Measurements from ENCODE around the gene KCNH5.

KCNH5 gene

GRCh38 chr14:63045234-63045611 lies at the start of gene KCNH5:
KCNH5 (minus strand) TSS chr14:63045458; CDS start chr14:63045186, 272 bp downstream.
- DNase-seq (ENCODE audit: low spot score) = no peak

GRCh38 chr14:63091394-63091996 lies 46.2 kb upstream of the KCNH5 start:
- DNase-seq (ENCODE audit: low spot score) = no peak

- DNase-seq (ENCODE audit: low spot score) = no peak
Measured at GRCh38 chr14:63088865-63089264, 43.6 kb upstream of the KCNH5 start.

- DNase-seq (ENCODE audit: low spot score) = no peak
Measured at GRCh38 chr14:63078569-63078968, 33.3 kb upstream of the KCNH5 start.

- DNase-seq (ENCODE audit: low spot score) = no peak
Measured at GRCh38 chr14:63076488-63076887, 31.2 kb upstream of the KCNH5 start.

- DNase-seq (ENCODE audit: low spot score) = no peak
Measured at GRCh38 chr14:63055631-63056030, 10.4 kb upstream of the KCNH5 start.

GRCh38 chr14:63051992-63052391 lies 6.7 kb upstream of the KCNH5 start:
- DNase-seq (ENCODE audit: low spot score) = no peak

GRCh38 chr14:63051301-63051700 lies 6.0 kb upstream of the KCNH5 start:
- no peak for DNase-seq (ENCODE audit: low spot score)

GRCh38 chr14:63050694-63051093 lies 5.4 kb upstream of the KCNH5 start:
- no peak for DNase-seq (ENCODE audit: low spot score)

GRCh38 chr14:63046339-63047268 lies 1.3 kb upstream of the KCNH5 start:
- DNase-seq (ENCODE audit: low spot score) = no peak

- no peak for DNase-seq (ENCODE audit: low spot score)
Measured at GRCh38 chr14:63045612-63046320, 508 bp upstream of the KCNH5 start.

GRCh38 chr14:63039866-63040265 lies 5.4 kb downstream of the KCNH5 start:
- DNase-seq (ENCODE audit: low spot score) = peak; percentile 63

GRCh38 chr14:63032641-63033040 lies 12.6 kb downstream of the KCNH5 start:
- DNase-seq (ENCODE audit: low spot score) = no peak

GRCh38 chr14:63032076-63032475 lies 13.2 kb downstream of the KCNH5 start:
- DNase-seq (ENCODE audit: low spot score) = no peak

- no peak for DNase-seq (ENCODE audit: low spot score)
Measured at GRCh38 chr14:63030113-63030512, 15.1 kb downstream of the KCNH5 start.

GRCh38 chr14:63027719-63028118 lies 17.5 kb downstream of the KCNH5 start:
- DNase-seq (ENCODE audit: low spot score) = no peak

GRCh38 chr14:63026491-63026890 lies 18.8 kb downstream of the KCNH5 start:
- no peak for DNase-seq (ENCODE audit: low spot score)

- DNase-seq (ENCODE audit: low spot score) = no peak
Measured at GRCh38 chr14:63014621-63015020, 30.6 kb downstream of the KCNH5 start.

GRCh38 chr14:63012171-63012570 lies 33.1 kb downstream of the KCNH5 start:
- no peak for DNase-seq (ENCODE audit: low spot score)

GRCh38 chr14:63011623-63012022 lies 33.6 kb downstream of the KCNH5 start:
- no peak for DNase-seq (ENCODE audit: low spot score)

GRCh38 chr14:63009495-63009894 lies 35.8 kb downstream of the KCNH5 start:
- no peak for DNase-seq (ENCODE audit: low spot score)

- DNase-seq (ENCODE audit: low spot score) = no peak
Measured at GRCh38 chr14:63006531-63006930, 38.7 kb downstream of the KCNH5 start.

- DNase-seq (ENCODE audit: low spot score) = no peak
Measured at GRCh38 chr14:62994096-62994495, 51.2 kb downstream of the KCNH5 start.
